ENCODE data around the gene APOBEC3A.
A peak's percentile ranks its signal among the peaks of the same experiment; 100 is the strongest.
"Not testable (repeated sequence)": the region's sequence is repeated elsewhere in the genome, so short reads cannot be mapped to it uniquely, and the experiment has no call there.

The APOBEC3A gene

GRCh38 chr22:38942702-38943101 is 14.7 kb upstream of the APOBEC3A start:
- no peak for DNase-seq (ENCODE audit: low read depth in 1 of 2, low spot score in 1 of 2)

- DNase-seq (ENCODE audit: low read depth in 1 of 2, low spot score in 1 of 2): no peak
Observed at GRCh38 chr22:38943201-38943600, 14.2 kb upstream of the APOBEC3A start.

- no peak for DNase-seq (ENCODE audit: low read depth in 1 of 2, low spot score in 1 of 2)
Observed at GRCh38 chr22:38943882-38944281, 13.5 kb upstream of the APOBEC3A start.

GRCh38 chr22:38944653-38945052 is 12.8 kb upstream of the APOBEC3A start:
- DNase-seq (ENCODE audit: low read depth in 1 of 2, low spot score in 1 of 2): no peak

GRCh38 chr22:38945706-38946338 is 11.6 kb upstream of the APOBEC3A start:
- not testable (repeated sequence) for DNase-seq (ENCODE audit: low read depth in 1 of 2, low spot score in 1 of 2)

GRCh38 chr22:38946771-38947170 is 10.6 kb upstream of the APOBEC3A start:
- DNase-seq (ENCODE audit: low read depth in 1 of 2, low spot score in 1 of 2): no peak

- DNase-seq (ENCODE audit: low read depth in 1 of 2, low spot score in 1 of 2): no peak
Observed at GRCh38 chr22:38947321-38948140, 9.9 kb upstream of the APOBEC3A start.

- no peak for DNase-seq (ENCODE audit: low read depth in 1 of 2, low spot score in 1 of 2)
Observed at GRCh38 chr22:38948181-38948940, 9.0 kb upstream of the APOBEC3A start.

- DNase-seq (ENCODE audit: low read depth in 1 of 2, low spot score in 1 of 2): no peak
Observed at GRCh38 chr22:38949889-38950405, 7.5 kb upstream of the APOBEC3A start.

- no peak for DNase-seq (ENCODE audit: low read depth in 1 of 2, low spot score in 1 of 2)
Observed at GRCh38 chr22:38950527-38951295, 6.7 kb upstream of the APOBEC3A start.

- no peak for DNase-seq (ENCODE audit: low read depth in 1 of 2, low spot score in 1 of 2)
Observed at GRCh38 chr22:38951734-38952133, 5.7 kb upstream of the APOBEC3A start.

GRCh38 chr22:38952281-38952993 is 5.0 kb upstream of the APOBEC3A start:
- no peak for DNase-seq (ENCODE audit: low read depth in 1 of 2, low spot score in 1 of 2)

- DNase-seq (ENCODE audit: low read depth in 1 of 2, low spot score in 1 of 2): no peak
Observed at GRCh38 chr22:38953091-38953490, 4.3 kb upstream of the APOBEC3A start.

- DNase-seq (ENCODE audit: low read depth in 1 of 2, low spot score in 1 of 2): peak in 1 of 2 donors; percentile 43
Observed at GRCh38 chr22:38953577-38954413, 3.6 kb upstream of the APOBEC3A start.

GRCh38 chr22:38954414-38955043 is 2.9 kb upstream of the APOBEC3A start:
- no peak for DNase-seq (ENCODE audit: low read depth in 1 of 2, low spot score in 1 of 2)

GRCh38 chr22:38955250-38955905 is 2.0 kb upstream of the APOBEC3A start:
- DNase-seq (ENCODE audit: low read depth in 1 of 2, low spot score in 1 of 2): no peak

GRCh38 chr22:38955926-38956325 is 1.5 kb upstream of the APOBEC3A start:
- no peak for DNase-seq (ENCODE audit: low read depth in 1 of 2, low spot score in 1 of 2)

GRCh38 chr22:38956551-38956950 is 858 bp upstream of the APOBEC3A start:
- no peak for DNase-seq (ENCODE audit: low read depth in 1 of 2, low spot score in 1 of 2)
